Measurements from ENCODE around the gene LRRC27. TPM values are rescaled to one million over a fixed set of nuclear protein-coding genes. Genes with fewer than 3 reads are reported as not detected.

LRRC27 gene
- total and polyA plus RNA-seq, 2 of the 4 experiments (the other 2 are of a cell fraction) = 3.8 to 5.3 TPM

- no peak overlapping the region for H2BK20ac ChIP-seq (ENCODE audit: low read depth, low read length)
- intact Hi-C loops (cut with micrococcal nuclease) = no loop called here
- DNase-seq (no peak), ATAC-seq (ENCODE audit: low read depth) (no peak)
- TF ChIP-seq POLR2A (IDR thresholded peaks at IDR 0.05; ENCODE audit: low read depth, low read length) (no peak), BHLHE40 (IDR thresholded peaks at IDR 0.05; ENCODE audit: low read depth, low read length) (no peak), RCOR1 (IDR thresholded peaks at IDR 0.05; ENCODE audit: insufficient replicate concordance, low read length) (no peak), NFE2L2 (IDR thresholded peaks at IDR 0.05; ENCODE audit: low read depth, low read length) (no peak), CTCF (conservative IDR thresholded peaks at IDR 0.05; ENCODE audit: low read depth, low read length) (no peak), FOS (IDR thresholded peaks at IDR 0.05; ENCODE audit: low read depth, low read length) (no peak), MXI1 (IDR thresholded peaks at IDR 0.05; ENCODE audit: borderline replicate concordance, low read depth, low read length) (no peak), RFX5 (IDR thresholded peaks at IDR 0.05; ENCODE audit: low read depth, low read length) (no peak), CHD1 (IDR thresholded peaks at IDR 0.05; ENCODE audit: low read depth, low read length) (no peak), RAD21 (IDR thresholded peaks at IDR 0.05; ENCODE audit: low read length) (no peak), MAZ (IDR thresholded peaks at IDR 0.05; ENCODE audit: borderline replicate concordance, low read depth, low read length) (no peak), SMC3 (IDR thresholded peaks at IDR 0.05; ENCODE audit: low read depth, low read length) (no peak), MAFK (IDR thresholded peaks at IDR 0.05; ENCODE audit: low read depth, low read length) (no peak), CEBPB (IDR thresholded peaks at IDR 0.05; ENCODE audit: low read depth, low read length) (no peak)
- TF ChIP-seq, protein P1, sequence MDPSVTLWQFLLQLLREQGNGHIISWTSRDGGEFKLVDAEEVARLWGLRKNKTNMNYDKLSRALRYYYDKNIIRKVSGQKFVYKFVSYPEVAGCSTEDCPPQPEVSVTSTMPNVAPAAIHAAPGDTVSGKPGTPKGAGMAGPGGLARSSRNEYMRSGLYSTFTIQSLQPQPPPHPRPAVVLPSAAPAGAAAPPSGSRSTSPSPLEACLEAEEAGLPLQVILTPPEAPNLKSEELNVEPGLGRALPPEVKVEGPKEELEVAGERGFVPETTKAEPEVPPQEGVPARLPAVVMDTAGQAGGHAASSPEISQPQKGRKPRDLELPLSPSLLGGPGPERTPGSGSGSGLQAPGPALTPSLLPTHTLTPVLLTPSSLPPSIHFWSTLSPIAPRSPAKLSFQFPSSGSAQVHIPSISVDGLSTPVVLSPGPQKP (IDR thresholded peaks at IDR 0.05; ENCODE audit: borderline replicate concordance, low read depth, low read length) = no peak
- TF ChIP-seq, protein P2, sequence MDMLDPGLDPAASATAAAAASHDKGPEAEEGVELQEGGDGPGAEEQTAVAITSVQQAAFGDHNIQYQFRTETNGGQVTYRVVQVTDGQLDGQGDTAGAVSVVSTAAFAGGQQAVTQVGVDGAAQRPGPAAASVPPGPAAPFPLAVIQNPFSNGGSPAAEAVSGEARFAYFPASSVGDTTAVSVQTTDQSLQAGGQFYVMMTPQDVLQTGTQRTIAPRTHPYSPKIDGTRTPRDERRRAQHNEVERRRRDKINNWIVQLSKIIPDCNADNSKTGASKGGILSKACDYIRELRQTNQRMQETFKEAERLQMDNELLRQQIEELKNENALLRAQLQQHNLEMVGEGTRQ (IDR thresholded peaks at IDR 0.05; ENCODE audit: low read depth, low read length) = no peak
- H2AK5ac ChIP-seq (ENCODE audit: low read depth, low read length) = no peak overlapping the region
- dilution Hi-C loops (cut with HindIII; ENCODE audit: low sequenced_read_pairs, unreplicated experiment) = no loop called here
- peaks cover 2% of the 10 kb centered on the region; the same call in 1 of the 2 replicates for H3K9me1 ChIP-seq (ENCODE audit: insufficient read depth, low read length)
- peaks cover 6% of the 10 kb centered on the region; the same call in 1 of the 2 replicates for H3K4me1 ChIP-seq (ENCODE audit: control insufficient read depth, insufficient read depth, low read length)
- no peak overlapping the region for H3K4ac ChIP-seq (ENCODE audit: low read depth, low read length)
- no peak overlapping the region for H2AK9ac ChIP-seq (replicated peaks; ENCODE audit: low read depth, low read length, poor library complexity)
- H4K91ac ChIP-seq (ENCODE audit: insufficient read depth, low read depth, low read length) = no peak overlapping the region
- H2BK15ac ChIP-seq (ENCODE audit: low read depth, low read length) = no peak overlapping the region
- no peak overlapping the region for H3K14ac ChIP-seq (replicated peaks; ENCODE audit: low read depth, low read length)
- H4K5ac ChIP-seq (ENCODE audit: low read depth, low read length) = no peak overlapping the region
- H4K8ac ChIP-seq (ENCODE audit: low read depth in 2 of 2, low read length in 2 of 2) = no peak overlapping the region
- ChIA-PET CTCF (no interaction called here), POLR2A (ENCODE audit: unreplicated experiment) (no interaction called here)
- no peak overlapping the region for H3K56ac ChIP-seq (ENCODE audit: extremely low read depth, insufficient read depth, low read length)
- peaks cover 18% of the 10 kb centered on the region; the same call in 1 of the 2 replicates for H3K36me3 ChIP-seq (ENCODE audit: control insufficient read depth, insufficient read depth, low read length)
- in situ Hi-C loops (cut with MboI; ENCODE audit: low sequenced_read_pairs) = no loop called here
- no peak overlapping the region for H2BK5ac ChIP-seq (ENCODE audit: low read depth, low read length, poor library complexity, severe bottlenecking)
- H3K9me3 ChIP-seq (ENCODE audit: control insufficient read depth, insufficient read depth, low read length) = no peaks in the 10 kb centered on the region
- WGBS, 2 experiments (ENCODE audit: extremely low coverage in 2 of 2, insufficient read length in 1 of 2) = no CpG with 5 or more reads among the region's 16 CpGs
- H3K18ac ChIP-seq (ENCODE audit: low read depth, low read length) = no peak overlapping the region
- BruUV-seq (replicated peaks) = no TSS peak
- no peak overlapping the region for H3K9ac ChIP-seq (ENCODE audit: low read depth, low read length)
- no peak overlapping the region for H3K4me2 ChIP-seq (ENCODE audit: low read depth, low read length)
- H3K27ac ChIP-seq (ENCODE audit: insufficient read depth, low read length) = no peak overlapping the region
- H3K79me1 ChIP-seq (ENCODE audit: low read depth in 1 of 2, low read length in 2 of 2) = peaks cover 0 to 16% of the 10 kb centered on the region in 2 experiments; a peak in 3 of 4 replicates
- H2BK120ac ChIP-seq (ENCODE audit: low read depth, low read length) = no peak overlapping the region
- H4K20me1 ChIP-seq (ENCODE audit: insufficient read depth, low read length) = peaks cover 2% of the 10 kb centered on the region; the same call in 1 of the 2 replicates
- H3K4me3 ChIP-seq (ENCODE audit: insufficient read depth, low read depth, low read length) = no peak overlapping the region
- no peaks in the 10 kb centered on the region for H3K27me3 ChIP-seq (ENCODE audit: control insufficient read depth, insufficient read depth, low read length)
- H2AFZ ChIP-seq (replicated peaks; ENCODE audit: low read length, poor library complexity) = no peak overlapping the region
- no peak overlapping the region for H3K23ac ChIP-seq (ENCODE audit: low read depth, low read length)
Measured at GRCh38 chr10:132406750-132407149, 74.8 kb downstream of the LRRC27 start.
